SK-N-SH (cell line): Measurements from ENCODE around the gene CSTB.

Experiments
- EZH2phosphoT487 ChIP-seq: fragments of 200-600 bp; sonication (generic); IDR thresholded peaks from 2 replicates; pipeline ENCODE4 v1.6.1; 2017; ENCODE audit warnings: low read depth, mixed run types, mild to moderate bottlenecking, antibody characterized with exemption, moderate library complexity, borderline replicate concordance
- FOSL2 ChIP-seq: IDR thresholded peaks from 2 replicates; pipeline ENCODE4 v1.4.0; 2012; ENCODE audit warnings: low read depth, mild to moderate bottlenecking, moderate library complexity, borderline replicate concordance
- FOXJ3 ChIP-seq: sonication (generic); formaldehyde crosslinking; IDR thresholded peaks from 2 replicates; pipeline ENCODE4 v1.5.1; 2020; ENCODE audit warnings: mild to moderate bottlenecking, missing genetic modification reagents
- GABPA ChIP-seq: IDR thresholded peaks from 2 replicates; pipeline ENCODE4 v1.4.0; 2012; ENCODE audit warnings: low read depth, mild to moderate bottlenecking
- GATA2 ChIP-seq: sonication (generic); formaldehyde crosslinking; IDR thresholded peaks from 2 replicates; pipeline ENCODE4 v1.5.0; 2020; ENCODE audit warnings: mild to moderate bottlenecking, missing genetic modification reagents
- NRF1 ChIP-seq: IDR thresholded peaks from 2 replicates; pipeline ENCODE4 v1.6.1; 2012; ENCODE audit warnings: low read depth, mild to moderate bottlenecking, low read length
- RCOR1 ChIP-seq: fragments of 150-350 bp; IDR thresholded peaks from 2 replicates; pipeline ENCODE4 v1.6.1; 2017; ENCODE audit warnings: antibody characterized with exemption, low read length
- RFX5 ChIP-seq: IDR thresholded peaks from 2 replicates; pipeline ENCODE4 v1.6.1; 2012; ENCODE audit warnings: mild to moderate bottlenecking, improper control_type of control experiment, low read length
- TEAD4 ChIP-seq: IDR thresholded peaks from 2 replicates; pipeline ENCODE4 v1.4.0; 2012; ENCODE audit warnings: mild to moderate bottlenecking, borderline replicate concordance; ENCODE audit not compliant: insufficient read depth
- TF ChIP-seq, protein P1 (sequence below): fragments of 200-600 bp; sonication (generic); IDR thresholded peaks from 2 replicates; pipeline ENCODE4 v1.6.1; 2017; ENCODE audit warnings: antibody characterized with exemption, mild to moderate bottlenecking, moderate library complexity
- TF ChIP-seq, protein P2 (sequence below): IDR thresholded peaks from 2 replicates; pipeline ENCODE4 v1.4.0; 2012; ENCODE audit warnings: low read depth
- TF ChIP-seq, protein P3 (sequence below): IDR thresholded peaks from 2 replicates; pipeline ENCODE4 v1.6.1; 2012; ENCODE audit warnings: mild to moderate bottlenecking, low read depth, low read length, moderate library complexity

DNA sequence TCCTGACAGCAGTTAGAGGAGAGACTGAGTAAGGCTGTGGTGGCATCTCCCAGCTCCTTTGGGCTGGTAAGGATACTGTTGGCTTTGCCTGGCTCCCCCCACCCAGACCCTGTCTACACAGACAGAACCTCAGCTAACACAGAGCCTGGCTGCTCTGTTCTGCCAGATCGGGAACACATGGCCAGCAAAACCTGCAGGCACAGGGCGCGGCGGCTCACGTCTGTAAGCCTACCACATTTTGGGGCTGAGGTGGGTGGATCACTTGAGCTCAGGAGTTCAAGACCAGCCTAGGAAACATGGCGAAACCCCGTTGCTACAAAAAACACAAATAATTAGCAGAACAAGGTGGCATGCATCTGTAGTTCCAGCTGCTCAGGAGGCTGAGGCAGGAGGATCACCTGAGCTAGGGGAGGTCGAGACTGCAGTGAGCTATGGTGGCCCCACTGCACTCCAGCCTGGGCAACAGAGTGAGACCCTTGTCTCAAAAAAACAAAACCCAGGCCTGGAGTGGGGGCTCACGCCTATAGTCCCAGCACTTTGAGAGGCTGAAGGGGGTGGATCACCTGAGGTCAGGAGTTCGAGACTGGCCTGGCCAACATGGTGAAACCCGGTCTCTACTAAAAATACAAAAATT, 6.7 kb downstream of the CSTB start:
- TF ChIP-seq, protein P1, sequence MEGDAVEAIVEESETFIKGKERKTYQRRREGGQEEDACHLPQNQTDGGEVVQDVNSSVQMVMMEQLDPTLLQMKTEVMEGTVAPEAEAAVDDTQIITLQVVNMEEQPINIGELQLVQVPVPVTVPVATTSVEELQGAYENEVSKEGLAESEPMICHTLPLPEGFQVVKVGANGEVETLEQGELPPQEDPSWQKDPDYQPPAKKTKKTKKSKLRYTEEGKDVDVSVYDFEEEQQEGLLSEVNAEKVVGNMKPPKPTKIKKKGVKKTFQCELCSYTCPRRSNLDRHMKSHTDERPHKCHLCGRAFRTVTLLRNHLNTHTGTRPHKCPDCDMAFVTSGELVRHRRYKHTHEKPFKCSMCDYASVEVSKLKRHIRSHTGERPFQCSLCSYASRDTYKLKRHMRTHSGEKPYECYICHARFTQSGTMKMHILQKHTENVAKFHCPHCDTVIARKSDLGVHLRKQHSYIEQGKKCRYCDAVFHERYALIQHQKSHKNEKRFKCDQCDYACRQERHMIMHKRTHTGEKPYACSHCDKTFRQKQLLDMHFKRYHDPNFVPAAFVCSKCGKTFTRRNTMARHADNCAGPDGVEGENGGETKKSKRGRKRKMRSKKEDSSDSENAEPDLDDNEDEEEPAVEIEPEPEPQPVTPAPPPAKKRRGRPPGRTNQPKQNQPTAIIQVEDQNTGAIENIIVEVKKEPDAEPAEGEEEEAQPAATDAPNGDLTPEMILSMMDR, result no peak
- TF ChIP-seq TEAD4, result no peak
- no peak for TF ChIP-seq GABPA
- no peak for TF ChIP-seq FOXJ3 (CRISPR knock-in tag)
- no peak for TF ChIP-seq RCOR1
- TF ChIP-seq, protein P2, sequence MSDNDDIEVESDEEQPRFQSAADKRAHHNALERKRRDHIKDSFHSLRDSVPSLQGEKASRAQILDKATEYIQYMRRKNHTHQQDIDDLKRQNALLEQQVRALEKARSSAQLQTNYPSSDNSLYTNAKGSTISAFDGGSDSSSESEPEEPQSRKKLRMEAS, result no peak
- no peak for TF ChIP-seq GATA2
- no peak for TF ChIP-seq EZH2phosphoT487
- TF ChIP-seq, protein P3, sequence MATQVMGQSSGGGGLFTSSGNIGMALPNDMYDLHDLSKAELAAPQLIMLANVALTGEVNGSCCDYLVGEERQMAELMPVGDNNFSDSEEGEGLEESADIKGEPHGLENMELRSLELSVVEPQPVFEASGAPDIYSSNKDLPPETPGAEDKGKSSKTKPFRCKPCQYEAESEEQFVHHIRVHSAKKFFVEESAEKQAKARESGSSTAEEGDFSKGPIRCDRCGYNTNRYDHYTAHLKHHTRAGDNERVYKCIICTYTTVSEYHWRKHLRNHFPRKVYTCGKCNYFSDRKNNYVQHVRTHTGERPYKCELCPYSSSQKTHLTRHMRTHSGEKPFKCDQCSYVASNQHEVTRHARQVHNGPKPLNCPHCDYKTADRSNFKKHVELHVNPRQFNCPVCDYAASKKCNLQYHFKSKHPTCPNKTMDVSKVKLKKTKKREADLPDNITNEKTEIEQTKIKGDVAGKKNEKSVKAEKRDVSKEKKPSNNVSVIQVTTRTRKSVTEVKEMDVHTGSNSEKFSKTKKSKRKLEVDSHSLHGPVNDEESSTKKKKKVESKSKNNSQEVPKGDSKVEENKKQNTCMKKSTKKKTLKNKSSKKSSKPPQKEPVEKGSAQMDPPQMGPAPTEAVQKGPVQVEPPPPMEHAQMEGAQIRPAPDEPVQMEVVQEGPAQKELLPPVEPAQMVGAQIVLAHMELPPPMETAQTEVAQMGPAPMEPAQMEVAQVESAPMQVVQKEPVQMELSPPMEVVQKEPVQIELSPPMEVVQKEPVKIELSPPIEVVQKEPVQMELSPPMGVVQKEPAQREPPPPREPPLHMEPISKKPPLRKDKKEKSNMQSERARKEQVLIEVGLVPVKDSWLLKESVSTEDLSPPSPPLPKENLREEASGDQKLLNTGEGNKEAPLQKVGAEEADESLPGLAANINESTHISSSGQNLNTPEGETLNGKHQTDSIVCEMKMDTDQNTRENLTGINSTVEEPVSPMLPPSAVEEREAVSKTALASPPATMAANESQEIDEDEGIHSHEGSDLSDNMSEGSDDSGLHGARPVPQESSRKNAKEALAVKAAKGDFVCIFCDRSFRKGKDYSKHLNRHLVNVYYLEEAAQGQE, result no peak
- no peak for TF ChIP-seq NRF1
- TF ChIP-seq FOSL2, result no peak
- TF ChIP-seq RFX5, result no peak
